RWPE2 (cell line): Measurements from ENCODE around the gene DOCK3.

Experiments used
- ATAC-seq: fragments of 200-7000 bp; cut with Tn5 transposase; 3 replicates; pipeline ENCODE4 v1.9.1; 2021; ENCODE audit warnings: low read depth
- DNase-seq: peaks from one replicate; pipeline ENCODE4 v3.0.0-alpha.2; 2020; ENCODE audit warnings: low spot score
- H3K27ac ChIP-seq: fragments of 450-650 bp; 2 replicates; pipeline ENCODE4 v1.5.1; 2017; ENCODE audit warnings: mild to moderate bottlenecking; ENCODE audit not compliant: poor library complexity, severe bottlenecking
- H3K27me3 ChIP-seq: fragments of 250-450 bp; sonication (Bioruptor Pico); 2 replicates; pipeline ENCODE4 v1.5.1; 2021; ENCODE audit warnings: mild to moderate bottlenecking, moderate library complexity; ENCODE audit not compliant: insufficient read depth, poor library complexity, severe bottlenecking
- H3K36me3 ChIP-seq: fragments of 250-450 bp; sonication (Bioruptor Pico); 2 replicates; pipeline ENCODE4 v1.5.1; 2020; ENCODE audit warnings: low read depth, mild to moderate bottlenecking, moderate library complexity
- H3K4me1 ChIP-seq: fragments of 250-450 bp; sonication (Bioruptor Pico); 2 replicates; pipeline ENCODE4 v1.5.1; 2021; ENCODE audit warnings: mild to moderate bottlenecking, moderate library complexity; ENCODE audit not compliant: insufficient read depth, poor library complexity, severe bottlenecking
- H3K4me3 ChIP-seq: fragments of 250-450 bp; sonication (Bioruptor Pico); 2 replicates; pipeline ENCODE4 v1.5.1; 2021; ENCODE audit warnings: mild to moderate bottlenecking, moderate library complexity; ENCODE audit not compliant: severe bottlenecking
- H3K9me3 ChIP-seq: fragments of 250-450 bp; sonication (Bioruptor Pico); 2 replicates; pipeline ENCODE4 v1.5.1; 2021; ENCODE audit warnings: mild to moderate bottlenecking, moderate library complexity; ENCODE audit not compliant: severe bottlenecking
- CTCF ChIP-seq: fragments of 450-650 bp; IDR thresholded peaks from one replicate; pipeline ENCODE4 v1.5.1; 2017; ENCODE audit warnings: mild to moderate bottlenecking, moderate library complexity; ENCODE audit not compliant: poor library complexity, severe bottlenecking

Gene DOCK3

GRCh38 chr3:50978991-50979667, 304.4 kb downstream of the DOCK3 start:
- DNase-seq: no peak
- Histone ChIP-seq H3K27me3 (peaks cover 21% of the 10 kb centered on the region), H3K4me1 (no peaks in the 10 kb centered on the region), H3K27ac (no peak overlapping the region), H3K36me3 (no peaks in the 10 kb centered on the region), H3K4me3 (no peak overlapping the region), H3K9me3 (no peaks in the 10 kb centered on the region)
- no peak for ATAC-seq
- no peak for TF ChIP-seq CTCF

- DNase-seq (no peak), ATAC-seq (no peak)
- H3K27me3 ChIP-seq: peaks cover 24% of the 10 kb centered on the region
- H3K4me3 ChIP-seq: no peak overlapping the region
- no peak overlapping the region for H3K27ac ChIP-seq
- no peak for TF ChIP-seq CTCF
- H3K4me1 ChIP-seq: no peaks in the 10 kb centered on the region
- no peaks in the 10 kb centered on the region for H3K9me3 ChIP-seq
- H3K36me3 ChIP-seq: no peaks in the 10 kb centered on the region
Observed at GRCh38 chr3:50982540-50983325, 308.0 kb downstream of the DOCK3 start.

- Histone ChIP-seq H3K4me1 (no peaks in the 10 kb centered on the region), H3K36me3 (no peaks in the 10 kb centered on the region), H3K27ac (no peak overlapping the region), H3K27me3 (peaks cover 24% of the 10 kb centered on the region), H3K4me3 (no peak overlapping the region), H3K9me3 (no peaks in the 10 kb centered on the region)
- no peak for ATAC-seq
- TF ChIP-seq CTCF: no peak
- no peak for DNase-seq
Observed at GRCh38 chr3:50983887-50984286, 309.2 kb downstream of the DOCK3 start.

- H3K27ac ChIP-seq: no peak overlapping the region
- no peak overlapping the region for H3K4me3 ChIP-seq
- no peaks in the 10 kb centered on the region for H3K4me1 ChIP-seq
- H3K27me3 ChIP-seq: peaks cover 9% of the 10 kb centered on the region
- H3K36me3 ChIP-seq: no peaks in the 10 kb centered on the region
- H3K9me3 ChIP-seq: no peaks in the 10 kb centered on the region
- no peak for ATAC-seq
- DNase-seq: no peak
- no peak for TF ChIP-seq CTCF
Observed at GRCh38 chr3:50985893-50986292, 311.2 kb downstream of the DOCK3 start.

GRCh38 chr3:50986726-50987125, 312.0 kb downstream of the DOCK3 start:
- DNase-seq (no peak), ATAC-seq (no peak)
- H3K36me3 ChIP-seq: no peaks in the 10 kb centered on the region
- H3K9me3 ChIP-seq: no peaks in the 10 kb centered on the region
- H3K4me3 ChIP-seq: no peak overlapping the region
- no peak overlapping the region for H3K27ac ChIP-seq
- H3K4me1 ChIP-seq: no peaks in the 10 kb centered on the region
- peaks cover 3% of the 10 kb centered on the region for H3K27me3 ChIP-seq
- no peak for TF ChIP-seq CTCF
